SK-N-MC (cell line): Measurements from ENCODE around the gene MAST2.

Experiments
- EZH2 ChIP-seq: fragments of 200-600 bp; sonication (generic); IDR thresholded peaks from one replicate; pipeline ENCODE4 v1.6.1; 2017; ENCODE audit warnings: antibody characterized with exemption
- POLR2AphosphoS5 ChIP-seq: IDR thresholded peaks from 2 replicates; pipeline ENCODE4 v1.6.1; 2012; ENCODE audit warnings: mild to moderate bottlenecking, low read depth, low read length, borderline replicate concordance

DNA sequence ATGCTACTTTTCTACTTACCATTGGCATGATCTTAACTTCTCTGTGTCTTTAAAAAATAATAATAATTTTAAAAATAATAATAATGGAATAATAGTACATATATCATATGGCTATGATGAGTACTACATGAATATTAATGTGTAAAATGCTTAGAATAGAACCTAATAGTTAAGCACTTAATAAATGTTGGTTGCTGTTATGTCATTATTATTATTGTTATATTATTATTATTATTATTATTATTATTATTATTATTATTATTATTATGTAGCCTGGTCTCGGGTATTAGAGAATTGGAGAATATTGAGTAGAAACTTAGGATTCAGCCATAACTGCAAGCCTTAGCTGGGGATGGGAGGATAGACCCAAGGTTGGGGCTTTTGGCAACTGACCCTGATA lies 108.2 kb downstream of the MAST2 start:
- TF ChIP-seq EZH2 (no peak), POLR2AphosphoS5 (no peak)
